ENCODE measurements around the gene ELOB.

Gene ELOB

DNA sequence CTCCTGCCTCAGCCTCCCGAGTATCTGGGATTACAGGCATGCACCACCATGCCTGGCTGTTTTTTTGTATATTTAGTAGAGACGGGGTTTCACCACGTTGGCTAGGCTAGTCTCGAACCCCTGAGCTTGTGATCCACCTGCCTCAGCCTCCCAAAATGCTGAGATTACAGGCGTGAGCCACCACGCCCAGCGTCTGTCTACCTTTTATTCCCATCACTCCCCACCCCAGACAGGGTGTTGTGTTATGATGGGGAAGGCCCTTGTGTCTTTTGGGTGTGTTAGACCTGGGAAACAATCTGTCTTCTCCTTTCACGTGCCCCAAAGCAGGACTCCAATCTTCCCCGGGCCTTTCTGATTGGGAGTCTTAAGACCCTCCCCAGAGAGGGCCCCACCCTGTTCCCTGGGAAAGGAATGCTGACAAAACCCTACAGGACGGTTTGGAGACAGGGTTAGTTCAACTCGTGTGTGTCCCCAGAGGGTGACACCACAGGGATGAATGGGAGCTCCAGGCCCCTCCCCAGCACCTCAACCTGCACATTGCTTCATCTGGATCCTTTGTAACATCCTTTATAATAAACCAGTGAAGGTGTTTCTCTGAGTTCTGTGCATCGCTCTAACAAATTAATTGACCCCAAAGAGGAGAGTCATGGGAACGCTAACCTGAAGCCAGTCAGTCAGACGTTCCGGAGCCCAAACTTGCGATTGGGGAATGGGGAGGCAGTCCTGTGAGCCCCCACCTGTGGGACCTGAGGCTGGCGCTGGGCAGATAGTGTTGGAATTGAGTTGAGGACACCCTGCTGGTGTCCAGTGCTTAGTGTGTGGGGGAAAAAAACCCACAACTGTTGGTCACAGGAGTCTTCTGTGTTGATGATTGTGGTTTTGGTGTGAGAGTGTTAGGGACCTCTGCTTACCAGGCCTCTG lies 3.2 kb upstream of the ELOB start:
- DNase-seq, result no peak

DNA sequence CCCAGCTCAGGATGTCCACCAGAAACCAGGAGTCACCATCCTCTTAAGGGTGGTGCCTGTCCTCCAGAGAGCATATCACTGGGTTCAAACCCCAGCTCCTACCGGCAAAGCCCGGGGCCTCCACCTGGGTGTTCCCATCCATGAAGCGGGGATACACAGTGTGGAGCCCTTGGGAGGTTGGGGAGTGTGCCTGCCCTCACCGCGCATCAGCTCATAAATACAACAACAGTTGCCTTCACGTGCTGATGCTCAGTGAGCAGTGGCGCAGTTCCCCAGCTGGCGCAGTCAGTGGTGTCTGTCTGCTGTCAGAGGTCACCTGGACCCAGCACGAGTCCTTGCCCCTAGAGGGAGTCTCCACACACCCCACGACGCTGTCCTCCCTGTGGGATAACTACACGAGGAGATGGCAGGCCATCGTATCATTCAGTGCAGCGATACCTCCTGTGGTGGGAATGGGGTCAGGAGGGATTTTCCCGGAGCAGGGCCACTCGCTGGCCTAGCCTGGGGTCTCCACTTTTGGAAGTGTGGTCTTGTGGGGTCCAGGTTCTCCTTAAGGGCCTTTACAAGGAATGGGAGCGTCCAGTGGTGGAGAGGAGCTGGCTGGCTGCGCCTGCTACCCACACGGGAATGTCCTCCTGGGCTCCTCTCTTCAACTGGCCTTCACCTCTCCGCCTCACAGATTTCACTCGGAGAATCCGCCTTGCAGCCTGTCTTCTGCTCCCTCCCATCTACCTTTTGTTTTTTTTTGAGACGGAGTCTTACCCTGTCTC lies 2.3 kb upstream of the ELOB start:
- DNase-seq, result no peak

DNA sequence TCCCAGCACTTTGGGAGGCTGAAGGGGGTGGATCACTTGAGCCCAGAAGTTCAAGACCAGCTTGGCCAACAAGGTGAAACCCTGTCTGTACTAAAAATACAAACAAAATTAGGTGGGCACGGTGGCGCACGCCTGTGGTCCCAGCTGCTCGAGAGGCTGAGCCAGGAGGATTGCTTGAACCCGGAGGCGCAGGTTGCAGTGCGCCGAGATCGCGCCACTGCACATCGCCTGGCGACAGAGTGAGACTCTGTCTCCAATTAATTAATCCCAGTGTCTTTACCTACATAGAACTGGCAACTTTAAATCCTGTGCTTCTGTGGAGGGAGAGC lies 1.5 kb upstream of the ELOB start:
- DNase-seq, result no peak

DNA sequence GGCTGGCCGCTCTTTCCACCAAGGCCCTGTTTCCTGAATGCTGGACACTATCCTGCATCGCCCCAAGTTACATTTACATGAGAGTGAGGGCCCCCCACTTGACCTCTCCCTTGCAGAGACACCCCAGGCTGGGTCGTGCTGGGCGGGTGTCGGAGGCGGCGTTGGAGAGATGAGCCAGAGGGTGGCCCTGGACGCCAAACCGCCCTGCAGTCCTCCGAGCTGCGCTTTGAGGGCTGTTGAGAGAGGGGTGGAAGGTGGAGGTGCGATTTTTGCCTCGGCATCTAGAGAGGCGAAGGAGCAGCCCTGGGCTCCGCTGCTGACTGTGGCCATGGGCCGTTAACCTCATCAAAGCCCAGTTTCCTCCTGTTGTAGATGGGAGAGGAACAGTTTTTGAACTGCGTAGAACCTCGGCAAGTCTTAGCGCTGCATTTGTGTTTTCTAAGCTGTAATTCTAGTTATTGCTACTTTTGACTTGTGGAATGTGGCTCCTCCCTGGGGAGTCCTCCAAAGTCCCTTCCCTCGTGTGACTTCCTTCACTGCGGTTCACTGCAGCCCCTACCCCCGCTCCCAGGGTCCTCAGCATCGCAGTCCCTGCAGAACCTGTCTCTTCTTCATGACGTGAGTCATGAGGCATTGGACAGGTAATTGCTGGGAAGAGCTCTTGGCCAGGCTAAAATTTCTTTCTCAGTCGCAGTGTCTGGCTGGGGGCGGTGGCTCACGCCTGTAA lies 986 bp upstream of the ELOB start:
- DNase-seq, result peak; percentile 23

DNA sequence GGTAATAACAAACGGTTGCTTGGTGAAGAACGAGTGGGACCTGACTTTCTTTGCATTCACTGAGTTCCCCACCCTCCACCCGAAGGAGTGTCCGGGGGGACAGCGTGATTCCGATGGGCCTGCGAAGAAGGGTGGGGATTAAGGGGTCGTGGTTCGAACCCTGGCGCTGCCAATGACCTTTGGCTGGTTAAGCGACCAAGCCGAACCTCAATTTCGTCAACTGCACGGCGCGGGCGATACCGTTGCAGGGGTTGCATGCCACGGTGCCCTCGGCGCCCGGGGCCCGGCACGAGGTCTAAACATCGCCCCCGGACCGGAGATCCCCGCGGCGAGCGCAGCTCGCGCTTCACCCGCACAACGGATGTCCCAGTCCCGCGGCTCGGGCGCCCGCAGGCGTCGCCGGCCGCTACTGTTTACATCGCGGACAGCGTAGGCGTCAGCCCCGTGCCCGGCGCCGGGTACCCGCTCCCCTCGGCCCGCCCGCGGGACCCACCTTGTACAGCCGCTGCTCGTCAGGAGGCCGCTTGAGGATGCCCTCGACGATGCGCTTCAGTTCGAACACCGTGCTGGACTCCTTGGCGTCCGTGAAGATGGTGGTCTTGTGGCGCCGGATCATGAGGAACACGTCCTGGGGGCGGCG lies 460 bp downstream of the ELOB start:
- DNase-seq, result no peak

DNA sequence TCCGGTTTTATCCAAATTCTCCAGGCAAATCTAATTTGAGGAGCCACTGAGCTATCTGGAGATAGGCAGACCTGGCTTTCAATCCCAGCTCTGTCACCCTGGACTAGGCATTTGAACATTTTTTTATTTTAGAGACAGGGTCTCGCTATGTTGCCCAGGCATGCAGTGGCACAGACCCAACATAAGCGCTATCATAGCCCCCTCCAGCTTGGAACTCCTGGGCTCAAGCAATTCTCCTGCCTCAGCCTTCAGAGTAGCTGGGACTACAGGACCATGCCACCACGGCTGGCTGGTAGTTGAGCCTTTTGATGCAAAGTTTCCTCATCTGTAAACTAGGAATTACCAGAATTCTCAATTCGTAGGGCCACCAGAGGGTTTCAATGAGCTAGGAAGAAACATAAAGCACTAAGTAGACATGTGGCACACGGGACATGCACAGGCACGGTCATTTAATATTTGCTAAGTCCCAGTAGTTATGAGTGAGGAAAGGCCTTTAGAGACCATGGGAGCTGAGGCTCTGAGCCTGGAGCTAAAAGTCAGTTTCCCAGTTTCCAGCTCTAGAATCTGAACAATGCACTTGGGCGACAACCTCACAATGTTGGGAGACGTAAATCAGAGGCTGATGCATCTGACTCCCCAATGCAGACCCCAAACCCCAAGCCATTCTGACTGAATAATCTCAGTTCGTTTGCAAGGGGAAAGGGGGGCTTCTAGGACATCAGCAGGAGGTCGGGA lies 1.1 kb downstream of the ELOB start:
- DNase-seq, result no peak

DNA sequence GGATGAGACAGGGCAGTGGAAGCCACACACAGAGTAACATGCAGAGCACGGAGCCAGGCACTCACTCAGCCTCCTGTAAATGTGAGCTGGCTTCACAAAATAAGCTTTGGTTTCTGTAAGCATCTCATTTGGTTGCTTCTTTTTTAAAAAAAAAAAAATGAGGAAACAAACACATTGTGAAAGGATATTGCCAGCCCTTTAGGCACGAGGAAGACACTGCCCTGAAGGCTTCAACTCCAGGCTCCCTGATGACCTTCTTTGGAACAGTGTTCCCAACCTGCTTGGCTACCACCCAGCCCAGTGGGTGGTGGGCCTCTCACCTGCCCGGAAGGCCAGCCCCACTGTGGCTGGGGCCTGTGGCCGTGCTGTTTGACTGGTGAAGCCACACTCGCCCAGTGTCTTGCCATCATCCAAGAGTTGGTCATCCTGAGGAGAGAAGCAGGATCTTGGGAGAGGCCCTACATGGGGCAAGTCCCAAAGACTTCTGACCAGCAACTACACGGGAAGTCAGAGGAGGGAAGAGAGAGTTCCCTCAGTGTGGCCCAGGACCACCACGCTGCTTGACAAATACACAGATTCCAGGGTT lies 1.9 kb downstream of the ELOB start:
- no peak for DNase-seq

DNA sequence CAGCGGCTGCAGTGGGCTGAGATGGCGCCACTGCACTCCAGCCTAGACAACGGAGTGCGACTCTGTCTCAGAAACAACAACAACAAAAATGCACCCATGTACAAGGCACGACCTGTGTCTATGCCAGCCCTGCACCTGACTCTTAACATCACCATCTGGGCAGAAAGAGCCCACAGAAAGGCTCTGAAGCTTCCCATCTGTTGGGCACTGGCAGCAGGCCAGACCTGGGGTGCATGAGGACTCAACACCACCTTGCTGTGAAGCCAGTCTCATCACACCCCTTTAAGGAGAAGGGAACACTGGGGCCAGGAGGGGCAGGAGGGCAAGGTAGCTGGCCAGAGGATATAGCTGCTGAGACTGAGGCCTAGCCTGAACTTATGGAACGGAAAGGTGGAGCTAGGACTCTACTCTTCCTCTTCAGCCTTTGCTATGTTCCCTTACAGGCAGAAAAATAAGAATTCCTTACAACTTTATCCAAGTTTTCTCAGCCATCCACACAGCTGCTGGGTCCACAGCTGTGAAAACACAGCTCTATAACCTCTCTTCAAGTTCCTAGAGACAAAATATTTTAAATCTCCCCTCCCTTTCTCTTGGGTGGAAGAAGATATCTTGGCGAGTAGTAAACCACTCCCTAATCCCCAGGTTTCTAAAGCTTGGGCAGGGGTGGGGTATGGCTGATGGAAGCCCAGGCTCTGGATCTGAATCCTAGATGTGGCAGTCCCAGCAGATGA lies 2.8 kb downstream of the ELOB start:
- DNase-seq, result no peak

DNA sequence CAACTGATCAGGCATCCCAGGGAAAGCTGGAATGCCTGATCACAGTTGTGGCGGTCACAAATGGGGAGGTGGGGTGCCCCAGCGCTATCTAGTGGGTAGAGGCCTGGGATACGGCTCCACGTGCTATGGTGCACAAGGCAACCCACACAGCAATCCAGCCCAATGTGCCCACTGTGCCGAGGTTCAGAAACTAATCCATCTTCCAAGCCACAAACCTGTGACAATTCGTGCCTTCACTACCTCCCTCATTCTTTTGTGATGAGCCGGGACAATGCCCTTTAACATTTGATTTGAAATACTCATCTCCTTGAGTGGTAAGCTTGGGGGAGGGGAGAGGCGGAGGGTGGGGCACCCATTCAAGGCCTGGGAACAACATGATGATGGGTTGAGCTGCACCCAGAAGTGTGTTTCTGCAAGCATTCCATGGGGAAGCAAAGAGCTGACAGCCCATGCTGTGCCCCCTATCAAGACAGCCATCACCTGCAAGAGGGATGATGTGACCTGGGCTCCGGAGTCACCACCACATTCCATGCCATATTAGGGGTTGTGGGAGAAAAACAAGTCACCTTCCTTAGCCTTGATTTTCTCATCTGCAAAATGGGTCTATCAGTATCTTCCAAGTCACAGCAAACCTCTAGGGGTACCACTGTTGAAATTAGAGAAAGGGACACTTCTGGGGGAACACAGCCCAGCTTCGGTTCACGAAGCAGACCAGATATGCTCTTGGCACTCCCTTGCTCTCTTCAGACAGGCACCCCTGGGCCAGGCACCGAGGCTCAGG lies 3.7 kb downstream of the ELOB start:
- DNase-seq, result no peak

DNA sequence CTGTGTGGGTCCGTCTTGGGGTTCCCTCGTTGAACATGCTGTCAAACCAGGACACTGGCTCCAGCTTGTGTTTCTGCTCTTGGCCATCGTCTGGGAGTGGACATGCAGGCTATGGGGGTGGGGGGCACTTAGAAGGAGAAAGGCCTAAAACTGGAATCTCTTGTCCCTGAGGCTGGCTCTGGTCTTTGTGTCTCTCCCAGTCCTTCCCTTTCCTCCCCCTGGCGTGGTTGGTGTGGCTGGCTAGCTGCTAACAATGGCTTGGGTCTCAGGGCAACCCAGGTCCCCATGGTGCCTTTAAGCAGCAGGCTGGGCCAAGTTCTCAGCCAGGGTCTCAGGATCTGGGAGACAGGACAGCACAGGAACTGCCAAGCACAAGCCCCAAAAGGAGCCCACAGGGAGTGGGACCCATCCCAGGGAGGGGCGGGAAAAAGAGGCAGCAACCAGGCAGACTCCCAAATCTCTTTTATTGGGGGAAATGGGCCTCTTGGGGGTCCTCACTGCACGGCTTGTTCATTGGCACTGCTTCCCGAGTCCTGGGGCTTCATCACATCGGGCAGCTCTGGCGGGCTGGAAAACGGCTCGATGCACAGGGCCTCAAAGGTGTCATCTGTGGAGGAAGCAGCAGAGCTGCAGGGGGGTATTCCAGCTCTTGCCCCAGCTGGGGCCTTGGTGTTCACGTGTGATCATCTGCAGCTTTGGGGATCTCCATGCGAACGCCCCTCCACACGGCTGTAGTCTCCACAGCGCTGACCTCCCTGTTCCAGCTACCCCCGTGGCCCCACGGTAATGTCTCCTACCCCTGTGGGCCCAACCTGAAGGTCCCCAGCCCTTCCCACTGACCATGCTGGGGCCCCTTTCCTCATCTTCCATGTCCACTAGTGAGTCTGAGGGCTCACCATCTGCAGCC lies 5.3 kb downstream of the ELOB start:
- DNase-seq, result no peak

DNA sequence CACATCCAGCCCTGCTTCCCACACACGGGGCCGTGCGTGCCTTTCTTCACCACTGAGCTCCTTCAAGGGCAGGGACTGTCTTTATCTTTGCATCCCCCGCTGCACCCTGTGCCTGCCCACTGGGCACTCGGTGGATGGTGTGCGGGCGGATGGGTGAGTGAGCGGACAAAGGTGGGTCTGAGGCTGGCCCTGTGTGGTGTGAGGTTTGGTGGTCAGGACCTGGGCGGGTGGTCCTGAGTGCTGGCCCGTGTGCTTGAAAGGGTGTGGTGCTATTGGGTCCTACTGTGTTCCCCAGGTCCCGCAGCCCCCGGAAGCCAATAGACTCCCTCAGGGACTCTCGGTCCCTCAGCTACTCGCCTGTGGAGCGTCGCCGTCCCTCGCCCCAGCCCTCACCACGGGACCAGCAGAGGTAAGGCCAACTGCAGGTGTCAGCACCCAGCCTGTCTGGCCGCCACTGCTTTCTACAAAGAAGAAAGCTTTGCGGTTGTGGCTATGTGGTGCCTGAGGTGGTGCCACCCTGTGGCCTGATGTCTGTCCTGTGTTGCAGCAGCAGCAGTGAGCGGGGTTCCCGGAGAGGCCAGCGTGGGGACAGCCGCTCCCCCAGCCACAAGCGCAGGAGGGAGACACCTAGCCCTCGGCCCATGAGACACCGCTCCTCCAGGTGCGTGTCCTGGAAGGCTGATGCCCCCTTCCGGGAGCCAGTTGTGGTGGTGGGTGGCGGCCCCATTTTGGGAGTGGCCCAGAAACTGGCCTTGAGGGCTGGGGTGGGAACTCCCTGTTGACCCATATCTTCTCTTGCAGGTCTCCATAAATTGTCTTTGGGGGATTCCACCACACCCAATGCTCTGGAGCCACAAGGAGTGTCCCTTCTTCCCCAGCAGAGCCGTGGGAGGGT lies 6.8 kb downstream of the ELOB start:
- DNase-seq, result no peak

DNA sequence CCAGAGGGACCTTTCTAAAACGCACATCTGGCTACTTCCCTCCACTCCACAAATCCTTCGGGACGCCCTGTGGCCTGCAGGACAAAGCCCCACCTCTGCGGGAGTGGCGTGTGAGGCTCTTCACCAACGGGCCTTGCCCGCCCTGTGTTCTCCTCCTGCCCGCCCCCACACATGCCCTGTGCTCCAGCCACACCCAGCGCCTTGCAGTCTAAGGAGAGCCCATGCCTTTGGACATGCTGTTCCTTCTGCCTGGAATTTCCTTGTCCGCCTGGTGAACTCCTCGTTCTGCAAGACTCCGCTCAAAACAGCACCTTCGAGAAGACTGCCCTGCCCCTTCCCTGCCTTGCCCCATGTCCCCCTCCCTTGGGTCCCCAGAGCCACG lies 7.4 kb downstream of the ELOB start:
- no peak for DNase-seq

DNA sequence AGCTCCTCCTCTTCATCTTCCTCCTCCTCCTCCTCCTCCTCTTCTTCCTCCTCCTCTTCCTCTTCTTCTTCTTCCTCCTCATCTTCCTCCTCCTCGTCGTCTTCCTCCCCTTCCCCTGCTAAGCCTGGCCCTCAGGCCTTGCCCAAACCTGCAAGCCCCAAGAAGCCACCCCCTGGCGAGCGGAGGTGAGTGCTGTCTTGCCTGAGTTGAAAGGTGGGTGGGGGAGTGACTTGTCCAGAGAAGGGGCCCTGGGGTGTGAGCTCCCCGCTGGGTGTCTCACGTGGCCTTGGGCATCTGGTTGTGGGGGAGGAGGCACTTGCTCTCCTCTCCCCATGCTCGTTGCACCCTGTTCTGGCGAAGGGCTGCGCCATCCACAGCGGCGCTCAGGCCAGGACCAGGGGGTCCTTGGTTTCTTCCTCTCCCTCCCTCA lies 8.0 kb downstream of the ELOB start:
- no peak for DNase-seq

DNA sequence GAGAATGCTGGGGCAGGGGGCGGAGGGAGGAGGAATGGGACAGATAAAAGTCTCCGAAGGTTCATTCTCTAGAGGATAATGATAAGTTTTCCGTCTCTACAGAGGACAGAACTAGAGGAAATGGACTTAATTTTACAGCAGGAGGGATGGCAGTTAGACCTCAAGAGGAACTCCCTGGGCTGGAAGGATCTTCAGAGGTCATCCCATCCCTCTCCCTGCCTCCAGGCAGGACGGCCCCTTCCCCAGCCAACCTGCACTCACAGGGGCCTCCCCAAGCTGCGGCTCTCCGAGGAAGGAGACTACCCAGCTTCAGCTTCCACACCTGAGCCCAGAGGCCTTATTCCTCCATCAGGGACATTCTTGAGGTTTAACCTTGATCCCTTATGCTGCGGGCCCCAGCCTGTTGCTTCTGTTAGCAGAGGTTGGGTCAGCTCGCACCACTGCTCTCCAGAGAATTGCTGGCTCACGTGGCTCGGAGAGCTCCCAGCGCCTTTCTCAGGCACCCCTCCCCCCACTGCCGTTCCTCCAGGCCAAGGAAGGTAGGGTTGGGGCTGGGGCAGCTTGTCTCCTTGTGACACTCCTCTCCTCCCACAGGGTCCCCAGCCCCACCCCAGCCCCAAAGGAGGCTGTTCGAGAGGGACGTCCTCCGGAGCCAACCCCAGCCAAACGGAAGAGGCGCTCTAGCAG lies 8.5 kb downstream of the ELOB start:
- DNase-seq, result no peak

DNA sequence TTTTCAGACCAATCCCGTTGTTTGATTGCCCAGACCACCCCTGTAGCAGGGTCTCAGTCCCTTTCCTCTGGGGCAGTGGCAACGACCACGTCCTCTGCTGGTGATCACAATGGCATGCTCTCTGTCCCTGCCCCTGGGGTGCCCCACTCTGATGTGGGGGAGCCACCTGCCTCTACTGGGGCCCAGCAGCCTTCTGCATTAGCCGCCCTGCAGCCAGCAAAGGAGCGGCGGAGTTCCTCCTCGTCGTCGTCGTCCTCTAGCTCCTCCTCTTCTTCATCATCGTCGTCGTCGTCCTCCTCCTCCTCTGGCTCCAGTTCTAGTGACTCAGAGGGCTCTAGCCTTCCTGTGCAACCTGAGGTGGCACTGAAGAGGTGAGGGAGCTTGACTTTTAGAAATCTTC lies 9.2 kb downstream of the ELOB start:
- no peak for DNase-seq

DNA sequence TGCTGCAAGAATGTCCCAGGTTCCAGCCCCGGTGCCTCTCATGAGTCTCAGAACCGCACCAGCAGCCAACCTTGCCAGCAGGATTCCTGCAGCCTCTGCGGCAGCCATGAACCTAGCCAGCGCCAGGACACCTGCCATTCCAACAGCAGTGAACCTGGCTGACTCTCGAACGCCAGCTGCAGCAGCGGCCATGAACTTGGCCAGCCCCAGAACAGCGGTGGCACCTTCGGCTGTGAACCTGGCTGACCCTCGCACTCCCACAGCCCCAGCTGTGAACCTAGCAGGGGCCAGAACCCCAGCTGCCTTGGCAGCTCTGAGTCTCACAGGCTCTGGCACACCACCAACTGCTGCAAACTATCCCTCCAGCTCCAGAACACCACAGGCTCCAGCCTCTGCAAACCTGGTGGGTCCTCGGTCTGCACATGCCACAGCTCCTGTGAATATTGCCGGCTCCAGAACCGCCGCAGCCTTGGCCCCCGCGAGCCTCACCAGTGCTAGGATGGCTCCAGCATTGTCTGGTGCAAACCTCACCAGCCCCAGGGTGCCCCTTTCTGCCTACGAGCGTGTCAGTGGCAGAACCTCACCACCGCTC lies 9.8 kb downstream of the ELOB start:
- no peak for DNase-seq

Measured in effector CD4-positive, alpha-beta T cell (primary cell).